HCT116 (cell line): Measurements from ENCODE around the gene MED13L. TPM values are rescaled to one million over a fixed set of nuclear protein-coding genes. Genes with fewer than 3 reads are reported as not detected.

Experiments
- ATAC-seq: fragments of 200-7000 bp; cut with Tn5 transposase; 2 replicates; pipeline ENCODE4 v1.9.1; 2020; ENCODE audit warnings: mild to moderate bottlenecking, moderate library complexity
- BruUV-seq: library from RNA; stranded (reverse); fragments of 400-500 nt; replicated peaks from 2 replicates; lab custom pipeline; 2021; lab: Mats Ljungman, UMichigan
- CTCF ChIA-PET: fragments of 300-600 bp; sonication (Branson Sonifier 250); formaldehyde crosslinking; loops from one replicate; lab custom pipeline; 2021; ENCODE audit warnings: antibody characterized with exemption; lab: Charles Lee
- POLR2A ChIA-PET: fragments of 300-600, 350-600 bp; sonication (Branson Sonifier 250); formaldehyde crosslinking; loops from one replicate; lab custom pipeline; 2021; ENCODE audit warnings: antibody characterized with exemption; lab: Charles Lee
- RAD21 ChIA-PET, 2 experiments: fragments of 300-600 bp; sonication (Branson Sonifier 250); formaldehyde crosslinking; loops; one replicate each; lab custom pipeline; 2023; ENCODE audit warnings: low total read pairs in 2 of 2; ENCODE audit not compliant: uncharacterized antibody in 2 of 2, unreplicated experiment in 2 of 2, low non-redundant PET in 1 of 2; lab: Charles Lee
- DNase-seq: peaks from one replicate; pipeline ENCODE4 v3.0.0-alpha.2; 2010; ENCODE audit warnings: low read depth, low spot score
- H2AFZ ChIP-seq: fragments of 200-600 bp; shearing (Covaris generic), sonication (generic); 2 replicates; pipeline ENCODE4 v1.6.1; 2017; ENCODE audit warnings: low read depth, mixed run types, mixed read lengths, antibody characterized with exemption, low read length; ENCODE audit not compliant: poor library complexity, severe bottlenecking
- H3K27ac ChIP-seq: 2 replicates; pipeline ENCODE4 v1.5.1; 2012; ENCODE audit warnings: low read depth, low read length
- H3K27me3 ChIP-seq: fragments of 200-600 bp; sonication (generic); 2 replicates; pipeline ENCODE4 v1.6.1; 2016; ENCODE audit warnings: mixed run types, low read length, mixed read lengths; ENCODE audit not compliant: insufficient read depth
- H3K36me3 ChIP-seq, 2 experiments: fragments of 200-500 bp in 1 of 2; fragments of 200-600 bp in 1 of 2; sonication (Bioruptor generic) in 1 of 2; sonication (generic) in 1 of 2; 2 replicates each; pipeline versions ENCODE4 v1.5.1 to v1.6.1; 2014 to 2016; ENCODE audit warnings: low read length in 2 of 2, inconsistent platforms in 1 of 2, mixed read lengths in 1 of 2, mixed run types in 1 of 2; ENCODE audit not compliant: insufficient read depth in 2 of 2, control insufficient read depth in 1 of 2
- H3K4me1 ChIP-seq, 2 experiments: fragments of 200-600 bp in 1 of 2; sonication (generic) in 1 of 2; 2 replicates each; pipeline versions ENCODE4 v1.5.1 to v1.6.1; 2012 to 2017; ENCODE audit warnings: low read length in 2 of 2, inconsistent platforms in 1 of 2, mild to moderate bottlenecking in 1 of 2, mixed read lengths in 1 of 2, mixed run types in 1 of 2, moderate library complexity in 1 of 2; ENCODE audit not compliant: insufficient read depth in 2 of 2, control insufficient read depth in 1 of 2
- H3K4me2 ChIP-seq: fragments of 200-600 bp; sonication (generic); 2 replicates; pipeline ENCODE4 v1.6.1; 2017; ENCODE audit warnings: mixed run types, low read length, mixed read lengths
- H3K4me3 ChIP-seq, 2 experiments: fragments of 200-600 bp in 1 of 2; sonication (generic) in 1 of 2; replicated peaks in 1 of 2; 2 replicates each; pipeline ENCODE4 v1.5.1; 2011 to 2016; ENCODE audit warnings: low read length in 2 of 2, control low read depth in 1 of 2, low read depth in 1 of 2, mild to moderate bottlenecking in 1 of 2, mixed read lengths in 1 of 2, mixed run types in 1 of 2
- H3K79me2 ChIP-seq: fragments of 200-600 bp; sonication (generic); 2 replicates; pipeline ENCODE4 v1.6.1; 2017; ENCODE audit warnings: mild to moderate bottlenecking, mixed run types, low read length, moderate library complexity, mixed read lengths; ENCODE audit not compliant: insufficient read depth
- H3K9ac ChIP-seq: fragments of 200-600 bp; sonication (generic); 2 replicates; pipeline ENCODE4 v1.6.1; 2016; ENCODE audit warnings: low read length, mixed read lengths
- H3K9me2 ChIP-seq: fragments of 200-600 bp; sonication (generic), shearing (Covaris generic); 2 replicates; pipeline ENCODE4 v1.6.1; 2017; ENCODE audit warnings: mixed run types, mild to moderate bottlenecking, moderate library complexity; ENCODE audit not compliant: insufficient read depth
- H3K9me3 ChIP-seq, 2 experiments: fragments of 200-500 bp in 1 of 2; fragments of 200-600 bp in 1 of 2; sonication (Bioruptor generic) in 1 of 2; sonication (generic) in 1 of 2; 2 replicates each; pipeline ENCODE4 v1.6.1; 2014 to 2017; ENCODE audit warnings: low read length in 2 of 2, mixed read lengths in 2 of 2, inconsistent platforms in 1 of 2, low read depth in 1 of 2, mild to moderate bottlenecking in 1 of 2, mixed run types in 1 of 2, moderate library complexity in 1 of 2; ENCODE audit not compliant: control insufficient read depth in 1 of 2, insufficient read depth in 1 of 2
- H4K20me1 ChIP-seq: fragments of 200-600 bp; sonication (generic), shearing (Covaris generic); 2 replicates; pipeline ENCODE4 v1.6.1; 2017; ENCODE audit warnings: mixed run types, mild to moderate bottlenecking, moderate library complexity; ENCODE audit not compliant: insufficient read depth
- CBX3 ChIP-seq: IDR thresholded peaks from 2 replicates; pipeline ENCODE4 v1.6.1; 2012; ENCODE audit warnings: low read depth
- CEBPB ChIP-seq: IDR thresholded peaks from 2 replicates; pipeline ENCODE4 v1.6.1; 2012; ENCODE audit warnings: low read depth
- CTCF ChIP-seq, 3 experiments: fragments of 200-600 bp in 1 of 3; sonication (generic) in 1 of 3; IDR thresholded peaks in 2 of 3; conservative IDR thresholded peaks in 1 of 3; 2 replicates each; pipeline ENCODE4 v1.5.1; 2012 to 2017; ENCODE audit warnings: low read depth in 2 of 3, low read length in 2 of 3, antibody characterized with exemption in 1 of 3, borderline replicate concordance in 1 of 3, control low read depth in 1 of 3, mild to moderate bottlenecking in 1 of 3, mixed read lengths in 1 of 3, mixed run types in 1 of 3, moderate library complexity in 1 of 3; ENCODE audit not compliant: insufficient read depth in 1 of 3
- EGR1 ChIP-seq: IDR thresholded peaks from 2 replicates; pipeline ENCODE4 v1.6.1; 2012; ENCODE audit warnings: low read depth
- EZH2phosphoT487 ChIP-seq: fragments of 200-600 bp; IDR thresholded peaks from 2 replicates; pipeline ENCODE4 v1.6.1; 2018; ENCODE audit warnings: antibody characterized with exemption, borderline replicate concordance
- FOSL1 ChIP-seq: IDR thresholded peaks from 2 replicates; pipeline ENCODE4 v1.6.1; 2012; ENCODE audit warnings: low read depth
- JUND ChIP-seq: IDR thresholded peaks from 2 replicates; pipeline ENCODE4 v1.6.1; 2012
- MAX ChIP-seq: IDR thresholded peaks from 2 replicates; pipeline ENCODE4 v1.6.1; 2012
- POLR2AphosphoS5 ChIP-seq: IDR thresholded peaks from 2 replicates; pipeline ENCODE4 v1.6.1; 2011; ENCODE audit warnings: mild to moderate bottlenecking, low read depth, low read length, moderate library complexity
- REST ChIP-seq: IDR thresholded peaks from 2 replicates; pipeline ENCODE4 v1.6.1; 2012; ENCODE audit warnings: low read depth
- SIN3A ChIP-seq: IDR thresholded peaks from 2 replicates; pipeline ENCODE4 v1.6.1; 2012; ENCODE audit warnings: low read depth
- SP1 ChIP-seq: IDR thresholded peaks from 2 replicates; pipeline ENCODE4 v1.6.1; 2012; ENCODE audit warnings: low read depth
- SRF ChIP-seq: IDR thresholded peaks from 2 replicates; pipeline ENCODE4 v1.6.1; 2012; ENCODE audit warnings: low read depth
- TCF7L2 ChIP-seq: IDR thresholded peaks from 2 replicates; pipeline ENCODE4 v1.7.0; 2011; ENCODE audit warnings: borderline replicate concordance, inconsistent platforms; ENCODE audit not compliant: insufficient read depth, insufficient read length; ENCODE audit errors: extremely low read depth
- ZBTB33 ChIP-seq: IDR thresholded peaks from 2 replicates; pipeline ENCODE4 v1.6.1; 2011; ENCODE audit warnings: mild to moderate bottlenecking, low read length, moderate library complexity; ENCODE audit not compliant: insufficient replicate concordance; ENCODE audit errors: extremely low read depth
- ZFX ChIP-seq: fragments of 450-650 bp; IDR thresholded peaks from 2 replicates; pipeline ENCODE4 v1.6.1; 2017
- intact Hi-C: fragments of 100-400 bp; cut with micrococcal nuclease; formaldehyde crosslinking; loops from 2 replicates; pipeline ENCODE4 v1.10.0; 2022
- total RNA-seq: library from RNA; stranded (reverse); gene quantifications from one replicate; pipeline ENCODE4 v1.2.1, GENCODE V29; 2021; ENCODE audit not compliant: unreplicated experiment

The MED13L gene
- total RNA-seq, 1 experiment from 2014 or later = 176 TPM

GRCh38 chr12:116160231-116160630 is 117.3 kb downstream of the MED13L start:
- no peaks in the 10 kb centered on the region for H3K9me2 ChIP-seq
- H4K20me1 ChIP-seq = peaks cover 79% of the 10 kb centered on the region
- H3K9me3 ChIP-seq = no peaks in the 10 kb centered on the region
- H3K4me1 ChIP-seq = peaks cover 39 to 55% of the 10 kb centered on the region in 2 experiments
- ATAC-seq (peak; percentile 80), DNase-seq (peak; percentile 83)
- ChIA-PET POLR2A (no interaction called here), RAD21 (no interaction called here), CTCF (interaction anchor here (1.4 kb wide), 1 partner anchor 19 kb away, joined by 4 read pairs; no protein-coding TSS in a partner anchor)
- no TSS peak for BruUV-seq
- TF ChIP-seq CTCF (IDR thresholded peaks at IDR 0.05 in 2 of 3, conservative IDR thresholded peaks at IDR 0.05 in 1 of 3; ENCODE audit: borderline replicate concordance in 1 of 3, insufficient read depth in 1 of 3, low read depth in 2 of 3, low read length in 2 of 3) (no peak), CEBPB (peak; percentile 74), EGR1 (no peak), SRF (no peak), EZH2phosphoT487 (no peak), MAX (no peak), ZBTB33 (no peak), POLR2AphosphoS5 (no peak), TCF7L2 (no peak), SIN3A (no peak), ZFX (no peak), FOSL1 (peak; percentile 83), JUND (peak; percentile 65), CBX3 (peak; percentile 73), SP1 (peak; percentile 59), REST (no peak)
- no peaks in the 10 kb centered on the region for H3K27me3 ChIP-seq
- H2AFZ ChIP-seq = no peak overlapping the region
- peak overlapping the region; percentile 0; the same call in 1 of the 2 replicates for H3K9ac ChIP-seq
- no peak overlapping the region for H3K4me3 ChIP-seq
- peaks cover 100% of the 10 kb centered on the region for H3K79me2 ChIP-seq
- intact Hi-C loops = no loop called here
- no peaks in the 10 kb centered on the region for H3K36me3 ChIP-seq
- H3K4me2 ChIP-seq = peak overlapping the region; percentile 21; the same call in 1 of the 2 replicates
- no peak overlapping the region for H3K27ac ChIP-seq
